PFSK-1 (cell line): ENCODE data around the gene ST6GALNAC1.

Experiments used
- FOXP2 ChIP-seq: optimal IDR thresholded peaks from 2 replicates; pipeline ENCODE3; 2011; ENCODE audit warnings: borderline replicate concordance, control low read depth, inconsistent platforms; ENCODE audit not compliant: insufficient read depth; ENCODE audit errors: extremely low read length, extremely low read depth
- POLR2AphosphoS5 ChIP-seq: IDR thresholded peaks from 2 replicates; pipeline ENCODE4 v1.6.1; 2012; ENCODE audit warnings: low read depth, mild to moderate bottlenecking, control low read depth, low read length, moderate library complexity
- REST ChIP-seq, 2 experiments: IDR thresholded peaks; 2 replicates each; pipeline versions ENCODE4 v1.6.1 to v1.8.0; 2011 to 2012; ENCODE audit warnings: low read depth in 2 of 2, low read length in 2 of 2, control low read depth in 1 of 2, inconsistent platforms in 1 of 2, mild to moderate bottlenecking in 1 of 2, moderate library complexity in 1 of 2; ENCODE audit not compliant: insufficient read depth in 1 of 2
- SIN3A ChIP-seq: IDR thresholded peaks from 2 replicates; pipeline ENCODE4 v1.6.1; 2012; ENCODE audit warnings: mild to moderate bottlenecking, low read length, moderate library complexity, borderline replicate concordance; ENCODE audit not compliant: insufficient read depth
- TAF1 ChIP-seq: IDR thresholded peaks from 2 replicates; pipeline ENCODE4 v1.6.1; 2012; ENCODE audit warnings: low read length, control low read depth, borderline replicate concordance; ENCODE audit not compliant: insufficient read depth

Gene ST6GALNAC1

GRCh38 chr17:76578376-76578775 lies 65.2 kb downstream of the ST6GALNAC1 start:
- TF ChIP-seq SIN3A = no peak
- TF ChIP-seq FOXP2 = no peak
- TF ChIP-seq POLR2AphosphoS5 = no peak
- TF ChIP-seq TAF1 = no peak
- no peak for TF ChIP-seq REST (IDR thresholded peaks at IDR 0.05; ENCODE audit: insufficient read depth in 1 of 2, low read depth in 2 of 2, low read length in 2 of 2)

- no peak for TF ChIP-seq REST (IDR thresholded peaks at IDR 0.05; ENCODE audit: insufficient read depth in 1 of 2, low read depth in 2 of 2, low read length in 2 of 2)
- no peak for TF ChIP-seq SIN3A
- TF ChIP-seq FOXP2 = no peak
- TF ChIP-seq POLR2AphosphoS5 = no peak
- no peak for TF ChIP-seq TAF1
These were observed 65.7 kb downstream of the ST6GALNAC1 start for GRCh38 chr17:76577876-76578275.

- TF ChIP-seq SIN3A (no peak), POLR2AphosphoS5 (no peak), TAF1 (no peak), REST (IDR thresholded peaks at IDR 0.05; ENCODE audit: insufficient read depth in 1 of 2, low read depth in 2 of 2, low read length in 2 of 2) (no peak), FOXP2 (no peak)
These were observed 67.4 kb downstream of the ST6GALNAC1 start for GRCh38 chr17:76576189-76576588.

GRCh38 chr17:76575570-76575969 lies 68.0 kb downstream of the ST6GALNAC1 start:
- TF ChIP-seq POLR2AphosphoS5 = no peak
- no peak for TF ChIP-seq REST (IDR thresholded peaks at IDR 0.05; ENCODE audit: insufficient read depth in 1 of 2, low read depth in 2 of 2, low read length in 2 of 2)
- no peak for TF ChIP-seq SIN3A
- no peak for TF ChIP-seq TAF1
- no peak for TF ChIP-seq FOXP2
